GM12891 (cell line): Measurements from ENCODE around the gene TRERF1.

ENCODE experiments used
- POLR2A ChIP-seq: IDR thresholded peaks from 2 replicates; pipeline ENCODE4 v1.6.1; 2011; ENCODE audit warnings: low read depth, low read length, control low read depth
- POLR2AphosphoS5 ChIP-seq: IDR thresholded peaks from 2 replicates; pipeline ENCODE4 v1.6.1; 2011; ENCODE audit warnings: low read depth, low read length, control low read depth
- SPI1 ChIP-seq: IDR thresholded peaks from 2 replicates; pipeline ENCODE4 v1.6.1; 2011; ENCODE audit warnings: low read depth, low read length, control low read depth
- TAF1 ChIP-seq: IDR thresholded peaks from 2 replicates; pipeline ENCODE4 v1.6.1; 2011; ENCODE audit warnings: low read depth, low read length, control low read depth

- TF ChIP-seq POLR2A (no peak), POLR2AphosphoS5 (no peak), TAF1 (no peak), SPI1 (no peak)
Measured at GRCh38 chr6:42429042-42429585, 22.6 kb downstream of the TRERF1 start.
